HUES64 (cell line): Measurements from ENCODE around the gene NUMA1.

ENCODE experiments used
- H3K27ac ChIP-seq: 2 replicates; pipeline ENCODE4 v1.7.0; 2013; ENCODE audit warnings: low read depth, low read length, inconsistent platforms
- H3K27me3 ChIP-seq: 2 replicates; pipeline ENCODE4 v1.6.1; 2013; ENCODE audit warnings: mild to moderate bottlenecking, low read length; ENCODE audit not compliant: insufficient read depth
- H3K36me3 ChIP-seq: 2 replicates; pipeline ENCODE4 v1.6.1; 2013; ENCODE audit warnings: mild to moderate bottlenecking, low read length; ENCODE audit not compliant: insufficient read depth
- H3K4me1 ChIP-seq: 2 replicates; pipeline ENCODE4 v1.6.1; 2013; ENCODE audit warnings: mild to moderate bottlenecking, low read length, moderate library complexity; ENCODE audit not compliant: insufficient read depth
- H3K4me3 ChIP-seq: 2 replicates; pipeline ENCODE4 v1.5.1; 2013; ENCODE audit warnings: mild to moderate bottlenecking, low read length, moderate library complexity
- H3K9ac ChIP-seq: 2 replicates; pipeline ENCODE4 v1.6.1; 2013; ENCODE audit warnings: mild to moderate bottlenecking, low read depth, low read length
- H3K9me3 ChIP-seq: 2 replicates; pipeline ENCODE4 v1.6.1; 2013; ENCODE audit warnings: low read depth, low read length; ENCODE audit not compliant: insufficient read depth
- WGBS: fragments of 150-250, 120-280 bp; methylation state at CpG from one replicate; pipeline ENCODE4 v1.1.7; 2013; ENCODE audit warnings: missing lambda C conversion rate; 5-methylcytosine and 5-hydroxymethylcytosine counted together

NUMA1 gene

DNA sequence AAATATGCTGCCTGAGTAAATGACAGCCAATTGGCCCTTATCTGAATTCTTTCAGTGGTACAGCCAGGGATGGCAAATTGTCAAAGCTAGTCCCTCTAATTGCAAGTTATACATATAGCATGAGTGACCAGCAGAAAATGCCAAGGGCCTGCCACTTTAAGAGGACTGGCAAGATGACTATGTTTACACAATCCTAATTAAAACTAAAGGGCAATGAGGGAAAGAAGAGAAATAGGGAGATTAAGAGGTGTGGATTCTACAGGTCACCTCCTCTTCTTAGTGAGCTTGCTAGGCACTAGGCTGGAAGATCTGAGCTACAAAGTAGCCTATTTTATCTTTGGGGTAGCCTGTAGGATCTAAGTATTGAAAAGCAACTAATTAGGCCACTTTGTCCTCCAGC, 13.5 kb downstream of the NUMA1 start:
- no peaks in the 10 kb centered on the region for H3K9me3 ChIP-seq
- no peak overlapping the region; the same call in 1 of the 2 replicates for H3K27ac ChIP-seq
- H3K36me3 ChIP-seq = peaks cover 31% of the 10 kb centered on the region
- H3K27me3 ChIP-seq = no peaks in the 10 kb centered on the region
- no peak overlapping the region for H3K4me3 ChIP-seq
- no peak overlapping the region for H3K9ac ChIP-seq
- peaks cover 33% of the 10 kb centered on the region for H3K4me1 ChIP-seq

DNA sequence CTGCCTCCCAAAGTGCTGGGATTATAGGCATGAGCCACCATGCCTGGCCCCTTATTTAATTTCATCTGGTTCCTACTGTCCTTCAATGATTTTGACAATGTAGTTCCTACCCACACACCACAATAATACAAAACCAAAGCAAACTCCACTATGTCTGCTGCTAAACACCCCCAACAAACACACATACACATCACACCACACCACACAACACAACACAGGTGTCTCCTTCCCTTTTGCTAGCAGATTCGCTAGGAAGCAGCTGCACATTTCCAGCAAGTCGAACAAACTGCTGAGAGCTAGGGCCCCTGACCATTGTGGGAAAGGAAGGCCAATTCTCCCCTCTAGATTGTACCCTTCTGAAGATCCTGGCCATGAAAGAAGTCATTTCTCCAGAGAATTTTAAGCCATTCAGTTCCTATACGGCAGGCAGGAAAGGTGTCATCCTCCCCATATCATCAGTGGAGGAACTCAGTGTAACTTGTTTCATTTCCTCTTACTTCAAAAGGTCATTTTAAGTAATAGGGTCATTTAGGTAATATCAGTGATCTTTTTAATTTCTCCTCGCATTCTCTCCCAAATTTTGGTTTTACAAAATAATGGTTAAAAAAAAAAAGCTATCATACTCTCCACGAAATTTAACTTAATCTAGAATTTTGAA, 18.5 kb downstream of the NUMA1 start:
- WGBS = 91% methylated on average over 4 of the region's 5 CpGs
- no peaks in the 10 kb centered on the region for H3K9me3 ChIP-seq
- peaks cover 31% of the 10 kb centered on the region for H3K36me3 ChIP-seq
- H3K4me1 ChIP-seq = peaks cover under 1% of the 10 kb centered on the region; the same call in 1 of the 2 replicates
- no peaks in the 10 kb centered on the region for H3K27me3 ChIP-seq
- no peak overlapping the region for H3K4me3 ChIP-seq
- H3K9ac ChIP-seq = no peak overlapping the region
- no peak overlapping the region for H3K27ac ChIP-seq

- Histone ChIP-seq H3K4me1 (no peaks in the 10 kb centered on the region; the same call in 1 of the 2 replicates), H3K9ac (no peak overlapping the region)
- 100% methylated on average over 2 of the region's 3 CpGs for WGBS
These were observed 21.8 kb downstream of the NUMA1 start for GRCh38 chr11:72058416-72059034.

GRCh38 chr11:72048766-72049460, 31.4 kb downstream of the NUMA1 start:
- WGBS = 84% methylated on average over 3 of the region's 3 CpGs

More at GRCh38 chr11:72058416-72059034, 21.8 kb downstream of the NUMA1 start:
- Histone ChIP-seq H3K4me3 (no peak overlapping the region), H3K27me3 (no peaks in the 10 kb centered on the region), H3K36me3 (peaks cover 16% of the 10 kb centered on the region), H3K27ac (no peak overlapping the region), H3K9me3 (no peaks in the 10 kb centered on the region)

GRCh38 chr11:72045849-72046248, 34.5 kb downstream of the NUMA1 start:
- WGBS = 85% methylated on average over 5 of the region's 5 CpGs

More at GRCh38 chr11:72048766-72049460, 31.4 kb downstream of the NUMA1 start:
- no peaks in the 10 kb centered on the region for H3K27me3 ChIP-seq
- H3K4me3 ChIP-seq = no peak overlapping the region
- H3K9me3 ChIP-seq = no peaks in the 10 kb centered on the region
- H3K9ac ChIP-seq = no peak overlapping the region
- H3K36me3 ChIP-seq = peaks cover 3% of the 10 kb centered on the region; the same call in 1 of the 2 replicates
- peaks cover 8% of the 10 kb centered on the region; the same call in 1 of the 2 replicates for H3K4me1 ChIP-seq
- H3K27ac ChIP-seq = peak overlapping the region; percentile 48; the same call in 1 of the 2 replicates

DNA sequence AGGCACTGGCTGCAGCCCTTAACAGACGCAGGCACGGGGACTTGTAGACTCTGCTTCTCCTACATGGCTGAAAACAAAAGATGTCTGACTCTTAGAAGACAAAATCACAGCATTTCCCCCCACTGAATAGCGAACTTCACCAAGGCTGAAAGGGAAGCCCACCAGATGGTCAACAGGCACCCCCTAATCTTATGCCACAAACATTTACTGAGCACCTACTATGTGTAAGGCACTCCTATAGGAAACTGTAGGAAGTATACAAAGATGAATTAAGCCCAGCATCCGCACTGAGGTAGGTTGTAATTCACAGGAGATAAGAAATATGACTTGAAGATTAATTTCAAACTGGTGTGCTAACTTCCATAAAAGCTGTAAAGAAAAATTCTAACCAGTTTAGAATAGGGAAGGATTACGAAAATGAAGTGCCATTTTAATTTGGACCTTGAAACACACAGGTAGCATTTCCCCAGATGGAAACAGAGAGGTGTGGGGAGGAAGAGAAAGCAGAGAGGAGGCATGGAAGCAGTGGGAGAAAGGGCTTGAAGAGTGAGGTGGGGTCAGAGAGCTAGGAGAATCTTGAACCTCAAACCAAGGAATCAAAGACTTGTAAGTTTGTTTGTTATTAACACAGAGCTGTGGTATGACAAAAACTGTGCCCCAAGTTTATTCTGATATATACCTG, 38.1 kb downstream of the NUMA1 start:
- Histone ChIP-seq H3K36me3 (no peaks in the 10 kb centered on the region), H3K9me3 (no peaks in the 10 kb centered on the region), H3K4me1 (peaks cover 46% of the 10 kb centered on the region), H3K9ac (peak overlapping the region; percentile 68), H3K27ac (peak overlapping the region; percentile 98), H3K4me3 (peak overlapping the region; percentile 62), H3K27me3 (no peaks in the 10 kb centered on the region)
- WGBS = 43% methylated on average over 4 of the region's 5 CpGs

More at GRCh38 chr11:72045849-72046248, 34.5 kb downstream of the NUMA1 start:
- Histone ChIP-seq H3K27me3 (no peaks in the 10 kb centered on the region), H3K27ac (no peak overlapping the region), H3K9me3 (no peaks in the 10 kb centered on the region), H3K4me3 (no peak overlapping the region), H3K36me3 (no peaks in the 10 kb centered on the region), H3K9ac (no peak overlapping the region), H3K4me1 (peaks cover 23% of the 10 kb centered on the region)

- no peaks in the 10 kb centered on the region for H3K9me3 ChIP-seq
- H3K9ac ChIP-seq = peak overlapping the region; percentile 68
- H3K4me1 ChIP-seq = peaks cover 46% of the 10 kb centered on the region
- H3K27me3 ChIP-seq = no peaks in the 10 kb centered on the region
- peak overlapping the region; percentile 98 for H3K27ac ChIP-seq
- peak overlapping the region; percentile 62 for H3K4me3 ChIP-seq
- WGBS = 17% methylated on average over 23 of the region's 23 CpGs
- 0 out of 2 replicates have a peak, but pooled peaks cover under 1% of the 10 kb centered on the region for H3K36me3 ChIP-seq
These were observed 38.8 kb downstream of the NUMA1 start for GRCh38 chr11:72041364-72042063.

GRCh38 chr11:72040491-72041363, 39.6 kb downstream of the NUMA1 start:
- Histone ChIP-seq H3K4me1 (peaks cover 46% of the 10 kb centered on the region), H3K36me3 (peaks cover 8% of the 10 kb centered on the region), H3K27me3 (no peaks in the 10 kb centered on the region), H3K9me3 (no peaks in the 10 kb centered on the region), H3K27ac (peak overlapping the region; percentile 98), H3K4me3 (peak overlapping the region; percentile 62), H3K9ac (peak overlapping the region; percentile 68)
- WGBS = 3% methylated on average over 16 of the region's 23 CpGs

DNA sequence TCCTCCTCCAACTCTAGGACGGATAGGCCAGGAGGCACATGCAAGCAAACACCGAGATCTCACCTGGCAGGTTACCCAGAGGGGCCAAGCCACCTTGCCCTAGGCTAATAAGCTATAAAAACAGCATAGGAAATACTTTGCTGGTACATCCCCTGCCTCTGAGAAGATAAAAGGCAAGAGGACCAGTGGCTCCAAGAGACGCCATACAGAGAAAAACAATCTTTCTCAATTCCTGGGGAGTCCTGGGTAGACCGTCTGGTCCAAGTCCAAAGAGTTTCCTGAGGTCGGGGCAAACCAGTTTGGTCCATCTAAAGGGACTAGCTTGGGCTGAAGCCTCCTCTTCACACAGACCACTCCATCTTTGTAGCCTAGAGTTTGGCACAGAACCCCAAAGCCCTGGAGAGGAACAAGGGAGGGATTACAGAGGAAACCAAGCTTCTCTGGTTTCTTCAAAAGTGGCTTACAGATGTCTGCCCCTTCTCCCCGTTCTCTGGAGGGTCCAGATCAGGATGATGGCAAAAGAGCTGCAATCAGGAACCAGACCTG, 40.4 kb downstream of the NUMA1 start:
- peaks cover 46% of the 10 kb centered on the region for H3K4me1 ChIP-seq
- H3K9me3 ChIP-seq = no peaks in the 10 kb centered on the region
- H3K27me3 ChIP-seq = no peaks in the 10 kb centered on the region
- H3K9ac ChIP-seq = peak overlapping the region; percentile 68
- H3K36me3 ChIP-seq = peaks cover 14% of the 10 kb centered on the region
- H3K27ac ChIP-seq = peak overlapping the region; percentile 98
- peak overlapping the region; percentile 62 for H3K4me3 ChIP-seq
- WGBS = 73% methylated on average over 6 of the region's 6 CpGs
